Measurements from ENCODE around the gene CACNB3. TPM values are rescaled to one million over a fixed set of nuclear protein-coding genes. Genes with fewer than 3 reads are reported as not detected.

Gene CACNB3
- polyA plus RNA-seq, 6 donors from 2014 or later: 0.17 to 1.0 (median 0.23) TPM; not detected in 3

GRCh38 chr12:48815126-48816110, 2.9 kb upstream of the CACNB3 start:
- DNase-seq (no peak), ATAC-seq (ENCODE audit: low read depth in 2 of 2) (peak; percentile 20 to 23)
- Mint-ChIP-seq H3K9me3 (no peaks in the 10 kb centered on the region), H3K36me3 (no peaks in the 10 kb centered on the region), H3K27me3 (peaks cover 0 to 31% (median 30%) of the 10 kb centered on the region in 3 donors), H3K4me1 (peaks cover 41 to 50% (median 41%) of the 10 kb centered on the region in 3 donors), H3K27ac (peak overlapping the region in 4 of 6 donors; percentile 52 to 94 (median 86)), H3K4me3 (peak overlapping the region; percentile 50 to 94 (median 91))

- H3K27me3 Mint-ChIP-seq: peaks cover 0 to 31% (median 30%) of the 10 kb centered on the region in 3 donors
- no peaks in the 10 kb centered on the region for H3K9me3 Mint-ChIP-seq
- no peak for DNase-seq
- H3K36me3 Mint-ChIP-seq: no peaks in the 10 kb centered on the region
- H3K4me3 Mint-ChIP-seq: peak overlapping the region; percentile 50 to 94 (median 89)
- H3K27ac Mint-ChIP-seq: no peak overlapping the region
- peaks cover 41 to 50% (median 41%) of the 10 kb centered on the region in 3 donors for H3K4me1 Mint-ChIP-seq
- ATAC-seq (ENCODE audit: low read depth in 2 of 2): no peak
Observed at GRCh38 chr12:48816143-48816854, 2.0 kb upstream of the CACNB3 start.

GRCh38 chr12:48818831-48819590, 715 bp downstream of the CACNB3 start:
- Mint-ChIP-seq H3K9me3 (no peaks in the 10 kb centered on the region), H3K4me3 (peak overlapping the region; percentile 83 to 91 (median 89)), H3K27ac (peak overlapping the region in 2 of 6 donors; percentile 44 to 83), H3K36me3 (no peaks in the 10 kb centered on the region), H3K4me1 (peaks cover 34 to 46% (median 38%) of the 10 kb centered on the region in 3 donors), H3K27me3 (peaks cover 0 to 31% (median 30%) of the 10 kb centered on the region in 3 donors)
- DNase-seq (peak; percentile 20), ATAC-seq (ENCODE audit: low read depth in 2 of 2) (peak in 1 of 2 donors; percentile 0)

GRCh38 chr12:48819986-48820725, 1.9 kb downstream of the CACNB3 start:
- ATAC-seq (ENCODE audit: low read depth in 2 of 2) (no peak), DNase-seq (no peak)
- peak overlapping the region in 2 of 6 donors; percentile 45 to 73 for H3K27ac Mint-ChIP-seq
- peaks cover 0 to 28% (median 26%) of the 10 kb centered on the region in 3 donors for H3K27me3 Mint-ChIP-seq
- H3K4me3 Mint-ChIP-seq: peak overlapping the region in 6 of 8 donors; percentile 29 to 91 (median 84)
- H3K36me3 Mint-ChIP-seq: no peaks in the 10 kb centered on the region
- H3K9me3 Mint-ChIP-seq: no peaks in the 10 kb centered on the region
- H3K4me1 Mint-ChIP-seq: peaks cover 32 to 40% (median 34%) of the 10 kb centered on the region in 3 donors

- H3K27ac Mint-ChIP-seq: no peak overlapping the region
- DNase-seq: no peak
- no peak for ATAC-seq (ENCODE audit: low read depth in 2 of 2)
- H3K27me3 Mint-ChIP-seq: peaks cover 0 to 8% (median 7%) of the 10 kb centered on the region in 3 donors
- H3K36me3 Mint-ChIP-seq: no peaks in the 10 kb centered on the region
- peaks cover 16 to 31% (median 16%) of the 10 kb centered on the region in 3 donors for H3K4me1 Mint-ChIP-seq
- H3K4me3 Mint-ChIP-seq: peak overlapping the region in 1 of 8 donors; percentile 23
- H3K9me3 Mint-ChIP-seq: peaks cover 0 to 1% (median 0%) of the 10 kb centered on the region in 7 donors
Observed at GRCh38 chr12:48822139-48822538, 3.8 kb downstream of the CACNB3 start.

GRCh38 chr12:48822711-48823110, 4.4 kb downstream of the CACNB3 start:
- Mint-ChIP-seq H3K27me3 (peaks cover 0 to 2% (median under 1%) of the 10 kb centered on the region in 3 donors), H3K9me3 (peaks cover 0 to 1% (median 0%) of the 10 kb centered on the region in 7 donors), H3K4me1 (peaks cover 11 to 25% (median 12%) of the 10 kb centered on the region in 3 donors), H3K27ac (peak overlapping the region in 1 of 6 donors; percentile 39), H3K4me3 (no peak overlapping the region), H3K36me3 (no peaks in the 10 kb centered on the region)
- DNase-seq (no peak), ATAC-seq (ENCODE audit: low read depth in 2 of 2) (no peak)

GRCh38 chr12:48823281-48823680, 5.0 kb downstream of the CACNB3 start:
- H3K27me3 Mint-ChIP-seq: no peaks in the 10 kb centered on the region
- no peaks in the 10 kb centered on the region for H3K36me3 Mint-ChIP-seq
- ATAC-seq (ENCODE audit: low read depth in 2 of 2) (no peak), DNase-seq (no peak)
- H3K4me3 Mint-ChIP-seq: no peak overlapping the region
- peaks cover 0 to 1% (median 0%) of the 10 kb centered on the region in 7 donors for H3K9me3 Mint-ChIP-seq
- peak overlapping the region in 1 of 6 donors; percentile 39 for H3K27ac Mint-ChIP-seq
- peaks cover 7 to 20% (median 9%) of the 10 kb centered on the region in 3 donors for H3K4me1 Mint-ChIP-seq

- Mint-ChIP-seq H3K4me3 (no peak overlapping the region), H3K36me3 (no peaks in the 10 kb centered on the region), H3K27me3 (no peaks in the 10 kb centered on the region), H3K9me3 (peaks cover 0 to 1% (median 0%) of the 10 kb centered on the region in 7 donors), H3K4me1 (peaks cover 3 to 16% (median 3%) of the 10 kb centered on the region in 3 donors), H3K27ac (peak overlapping the region in 1 of 6 donors; percentile 6)
- no peak for ATAC-seq (ENCODE audit: low read depth in 2 of 2)
- DNase-seq: no peak
Observed at GRCh38 chr12:48824112-48824511, 5.8 kb downstream of the CACNB3 start.

- no peak overlapping the region for H3K27ac Mint-ChIP-seq
- peaks cover 0 to 1% (median 0%) of the 10 kb centered on the region in 7 donors for H3K9me3 Mint-ChIP-seq
- H3K36me3 Mint-ChIP-seq: peaks cover 1 to 6% of the 10 kb centered on the region in 2 donors
- H3K27me3 Mint-ChIP-seq: no peaks in the 10 kb centered on the region
- H3K4me3 Mint-ChIP-seq: no peak overlapping the region
- no peak for DNase-seq
- ATAC-seq (ENCODE audit: low read depth in 2 of 2): no peak
- H3K4me1 Mint-ChIP-seq: peaks cover 0 to 9% (median 2%) of the 10 kb centered on the region in 3 donors
Observed at GRCh38 chr12:48824905-48825304, 6.6 kb downstream of the CACNB3 start.

GRCh38 chr12:48826209-48826855, 8.0 kb downstream of the CACNB3 start:
- DNase-seq (no peak), ATAC-seq (ENCODE audit: low read depth in 2 of 2) (no peak)
- H3K27me3 Mint-ChIP-seq: no peaks in the 10 kb centered on the region
- peaks cover 13 to 15% of the 10 kb centered on the region in 2 donors for H3K36me3 Mint-ChIP-seq
- peak overlapping the region in 1 of 6 donors; percentile 12 for H3K27ac Mint-ChIP-seq
- H3K4me3 Mint-ChIP-seq: no peak overlapping the region
- H3K9me3 Mint-ChIP-seq: peaks cover 0 to 1% (median 0%) of the 10 kb centered on the region in 7 donors
- peaks cover 0 to 12% (median 2%) of the 10 kb centered on the region in 3 donors for H3K4me1 Mint-ChIP-seq

- no peak for ATAC-seq (ENCODE audit: low read depth in 2 of 2)
Observed at GRCh38 chr12:48827026-48827425, 8.7 kb downstream of the CACNB3 start.

More at GRCh38 chr12:48827026-48827425, 8.7 kb downstream of the CACNB3 start:
- H3K4me1 Mint-ChIP-seq: peaks cover 0 to 13% (median 2%) of the 10 kb centered on the region in 3 donors
- no peak for DNase-seq
- H3K27me3 Mint-ChIP-seq: no peaks in the 10 kb centered on the region
- H3K4me3 Mint-ChIP-seq: no peak overlapping the region
- H3K9me3 Mint-ChIP-seq: peaks cover 0 to 1% (median 0%) of the 10 kb centered on the region in 7 donors
- H3K36me3 Mint-ChIP-seq: peaks cover 14 to 21% of the 10 kb centered on the region in 2 donors
- H3K27ac Mint-ChIP-seq: no peak overlapping the region

Measured in naive B cell (primary cell).